Loucy (cell line): ENCODE results near the gene AP2A1.

Experiments
- H2AFZ ChIP-seq: fragments of 200-600 bp; sonication (generic); 2 replicates; pipeline ENCODE4 v1.6.0; 2016; ENCODE audit warnings: antibody characterized with exemption, mild to moderate bottlenecking, low read length, moderate library complexity
- H3F3A ChIP-seq: fragments of 200-600 bp; 2 replicates; pipeline ENCODE4 v1.6.0; 2016; ENCODE audit warnings: antibody characterized with exemption, low read depth, mild to moderate bottlenecking
- H3K27me3 ChIP-seq: fragments of 200-600 bp; sonication (generic); 2 replicates; pipeline ENCODE4 v1.6.1; 2014; ENCODE audit warnings: low read length, mild to moderate bottlenecking; ENCODE audit not compliant: insufficient read depth, poor library complexity, severe bottlenecking
- H3K36me3 ChIP-seq: fragments of 200-600 bp; sonication (generic); 2 replicates; pipeline ENCODE4 v1.6.1; 2016; ENCODE audit warnings: low read length; ENCODE audit not compliant: insufficient read depth
- H3K4me1 ChIP-seq: fragments of 200-600 bp; sonication (generic); 2 replicates; pipeline ENCODE4 v1.5.1; 2014; ENCODE audit warnings: low read length, mild to moderate bottlenecking; ENCODE audit not compliant: insufficient read depth, poor library complexity, severe bottlenecking
- H3K4me2 ChIP-seq: fragments of 200-600 bp; sonication (generic); 2 replicates; pipeline ENCODE4 v1.6.0; 2014; ENCODE audit warnings: antibody characterized with exemption, low read length, low read depth, mild to moderate bottlenecking; ENCODE audit not compliant: poor library complexity, severe bottlenecking
- H3K4me3 ChIP-seq: fragments of 200-600 bp; sonication (generic); 2 replicates; pipeline ENCODE4 v1.5.1; 2014; ENCODE audit warnings: low read length, mild to moderate bottlenecking, mixed read lengths; ENCODE audit not compliant: poor library complexity, severe bottlenecking
- H3K79me2 ChIP-seq: fragments of 200-600 bp; sonication (generic); 2 replicates; pipeline ENCODE4 v1.6.1; 2014; ENCODE audit warnings: low read length; ENCODE audit not compliant: insufficient read depth
- H3K9ac ChIP-seq: fragments of 200-600 bp; sonication (generic); 2 replicates; pipeline ENCODE4 v1.6.0; 2014; ENCODE audit warnings: mild to moderate bottlenecking, low read depth, low read length, moderate library complexity; ENCODE audit not compliant: poor library complexity, severe bottlenecking
- H3K9me2 ChIP-seq: fragments of 200-600 bp; sonication (generic); replicated peaks from 2 replicates; pipeline ENCODE4 v1.6.1; 2016; ENCODE audit warnings: low read depth, low read length, mixed read lengths
- H3K9me3 ChIP-seq: fragments of 200-600 bp; sonication (generic); 2 replicates; pipeline ENCODE4 v1.6.1; 2014; ENCODE audit warnings: mild to moderate bottlenecking, antibody characterized with exemption, low read length, low read depth; ENCODE audit not compliant: insufficient read depth
- H4K20me1 ChIP-seq: fragments of 200-600 bp; sonication (generic); 2 replicates; pipeline ENCODE4 v1.6.0; 2014; ENCODE audit warnings: antibody characterized with exemption, low read length, mild to moderate bottlenecking; ENCODE audit not compliant: insufficient read depth, poor library complexity, severe bottlenecking
- EZH2phosphoT487 ChIP-seq: fragments of 200-600 bp; IDR thresholded peaks from 2 replicates; pipeline ENCODE4 v1.6.1; 2018; ENCODE audit warnings: antibody characterized with exemption, mild to moderate bottlenecking, moderate library complexity, borderline replicate concordance
- TF ChIP-seq, protein P1 (sequence below): fragments of 200-600 bp; sonication (generic); conservative IDR thresholded peaks from 2 replicates; pipeline ENCODE4 v1.5.1; 2014; ENCODE audit warnings: mild to moderate bottlenecking, antibody characterized with exemption, low read length

Gene AP2A1

DNA sequence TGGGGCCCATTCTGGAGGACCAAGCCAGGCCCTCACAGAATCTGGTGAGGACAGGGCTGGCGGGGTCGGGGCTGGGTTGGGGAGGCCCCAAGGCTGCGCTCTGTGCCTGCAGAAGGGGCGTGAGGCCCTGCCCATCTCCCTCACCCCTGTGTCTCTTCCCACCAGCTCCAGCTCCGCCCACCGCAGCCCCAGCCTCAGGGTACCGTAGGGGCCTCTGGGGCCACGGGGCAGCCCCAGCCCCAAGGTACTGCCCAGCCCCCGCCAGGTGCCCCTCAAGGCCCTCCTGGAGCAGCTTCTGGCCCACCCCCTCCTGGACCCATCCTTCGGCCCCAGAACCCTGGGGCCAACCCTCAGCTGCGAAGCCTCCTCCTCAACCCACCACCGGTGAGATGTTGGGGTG, 68.8 kb downstream of the AP2A1 start:
- no peak for TF ChIP-seq EZH2phosphoT487
- TF ChIP-seq, protein P1, sequence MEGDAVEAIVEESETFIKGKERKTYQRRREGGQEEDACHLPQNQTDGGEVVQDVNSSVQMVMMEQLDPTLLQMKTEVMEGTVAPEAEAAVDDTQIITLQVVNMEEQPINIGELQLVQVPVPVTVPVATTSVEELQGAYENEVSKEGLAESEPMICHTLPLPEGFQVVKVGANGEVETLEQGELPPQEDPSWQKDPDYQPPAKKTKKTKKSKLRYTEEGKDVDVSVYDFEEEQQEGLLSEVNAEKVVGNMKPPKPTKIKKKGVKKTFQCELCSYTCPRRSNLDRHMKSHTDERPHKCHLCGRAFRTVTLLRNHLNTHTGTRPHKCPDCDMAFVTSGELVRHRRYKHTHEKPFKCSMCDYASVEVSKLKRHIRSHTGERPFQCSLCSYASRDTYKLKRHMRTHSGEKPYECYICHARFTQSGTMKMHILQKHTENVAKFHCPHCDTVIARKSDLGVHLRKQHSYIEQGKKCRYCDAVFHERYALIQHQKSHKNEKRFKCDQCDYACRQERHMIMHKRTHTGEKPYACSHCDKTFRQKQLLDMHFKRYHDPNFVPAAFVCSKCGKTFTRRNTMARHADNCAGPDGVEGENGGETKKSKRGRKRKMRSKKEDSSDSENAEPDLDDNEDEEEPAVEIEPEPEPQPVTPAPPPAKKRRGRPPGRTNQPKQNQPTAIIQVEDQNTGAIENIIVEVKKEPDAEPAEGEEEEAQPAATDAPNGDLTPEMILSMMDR, result no peak
- peaks cover 29% of the 10 kb centered on the region for H3K4me1 ChIP-seq
- H3K9me3 ChIP-seq, result no peaks in the 10 kb centered on the region
- peaks cover 59% of the 10 kb centered on the region; the same call in 1 of the 2 replicates for H3K36me3 ChIP-seq
- H4K20me1 ChIP-seq, result peaks cover 3% of the 10 kb centered on the region
- no peak overlapping the region for H3K4me2 ChIP-seq
- no peaks in the 10 kb centered on the region for H3K27me3 ChIP-seq
- H3F3A ChIP-seq, result no peaks in the 10 kb centered on the region
- H3K79me2 ChIP-seq, result no peaks in the 10 kb centered on the region
- H3K9ac ChIP-seq, result no peak overlapping the region
- H2AFZ ChIP-seq, result no peak overlapping the region
- H3K4me3 ChIP-seq, result no peak overlapping the region
- H3K9me2 ChIP-seq, result no peaks in the 10 kb centered on the region

DNA sequence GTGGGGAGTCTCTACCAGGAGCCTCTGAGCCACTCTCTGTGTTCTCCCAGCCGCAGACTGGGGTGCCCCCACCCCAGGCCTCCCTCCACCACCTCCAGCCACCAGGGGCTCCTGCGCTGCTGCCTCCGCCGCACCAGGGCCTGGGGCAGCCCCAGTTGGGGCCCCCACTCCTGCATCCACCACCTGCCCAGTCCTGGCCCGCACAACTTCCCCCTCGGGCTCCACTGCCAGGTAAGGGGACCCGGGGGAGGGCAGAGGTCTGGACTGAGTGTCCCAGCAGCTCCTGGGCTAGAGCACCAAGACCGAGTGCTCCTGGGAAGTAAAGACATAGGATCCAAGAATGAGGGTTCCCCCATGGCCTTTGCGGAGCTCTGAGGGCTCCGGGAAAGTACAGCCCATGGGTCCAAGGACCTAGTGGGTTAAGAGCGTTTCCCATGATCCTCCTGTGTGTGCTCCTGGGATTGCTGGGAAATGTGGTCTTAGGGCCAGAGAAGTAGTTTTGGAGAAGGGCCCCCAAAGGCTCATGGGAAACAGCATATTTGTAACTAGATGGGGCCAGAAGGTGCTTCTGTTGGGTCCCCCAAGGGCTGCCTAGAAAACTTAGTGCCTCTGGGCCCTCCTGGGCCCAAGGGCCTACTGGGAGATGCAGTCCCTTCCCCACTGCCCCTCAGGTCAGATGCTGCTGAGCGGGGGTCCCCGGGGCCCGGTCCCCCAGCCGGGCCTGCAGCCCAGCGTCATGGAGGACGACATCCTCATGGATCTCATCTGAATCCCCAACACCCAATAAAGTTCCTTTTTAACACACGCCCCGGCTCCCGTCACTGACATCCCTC, 69.6 kb downstream of the AP2A1 start:
- Histone ChIP-seq H3K27me3 (no peaks in the 10 kb centered on the region), H2AFZ (no peak overlapping the region), H3K9me2 (no peaks in the 10 kb centered on the region), H3K4me1 (peaks cover 21% of the 10 kb centered on the region), H3K9ac (no peak overlapping the region), H3K36me3 (peaks cover 54% of the 10 kb centered on the region; the same call in 1 of the 2 replicates), H3K4me2 (no peak overlapping the region), H3K4me3 (no peak overlapping the region), H3F3A (no peaks in the 10 kb centered on the region), H3K9me3 (no peaks in the 10 kb centered on the region), H4K20me1 (no peaks in the 10 kb centered on the region), H3K79me2 (no peaks in the 10 kb centered on the region)
- TF ChIP-seq, protein P1, result no peak
- no peak for TF ChIP-seq EZH2phosphoT487

DNA sequence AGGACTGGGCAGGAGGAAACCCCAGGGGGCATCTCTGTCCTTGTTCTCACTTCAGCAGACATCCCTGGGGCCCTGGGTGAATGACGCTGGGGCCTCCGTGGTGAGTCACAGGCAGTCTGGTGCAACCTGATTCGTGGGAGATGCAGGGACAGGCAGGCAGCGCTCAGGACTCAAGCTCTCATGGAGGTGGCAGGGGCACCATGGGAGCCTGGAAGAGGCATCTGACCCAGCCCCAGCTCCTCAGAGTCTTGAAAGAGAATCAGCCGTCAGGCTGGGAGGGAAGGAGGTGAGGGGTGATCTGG, 70.2 kb downstream of the AP2A1 start:
- Histone ChIP-seq H3K79me2 (no peaks in the 10 kb centered on the region), H3K9me2 (no peaks in the 10 kb centered on the region), H3K4me3 (no peak overlapping the region), H3K27me3 (no peaks in the 10 kb centered on the region), H3K36me3 (peaks cover 48% of the 10 kb centered on the region; the same call in 1 of the 2 replicates), H3K9ac (no peak overlapping the region), H3F3A (no peaks in the 10 kb centered on the region), H4K20me1 (no peaks in the 10 kb centered on the region), H3K4me1 (peaks cover 15% of the 10 kb centered on the region), H2AFZ (no peak overlapping the region), H3K9me3 (no peaks in the 10 kb centered on the region), H3K4me2 (no peak overlapping the region)
- TF ChIP-seq, protein P1, result no peak
- TF ChIP-seq EZH2phosphoT487, result no peak
